DND-41 (cell line): ENCODE data around the gene MYO5A.
"Not testable (repeated sequence)": the region's sequence is repeated elsewhere in the genome, so short reads cannot be mapped to it uniquely, and the experiment has no call there.

Experiments
- ATAC-seq: fragments of 200-7000 bp; cut with Tn5 transposase; 3 replicates; pipeline ENCODE4 v1.9.1; 2021; ENCODE audit warnings: low read depth; ENCODE audit not compliant: insufficient read depth
- DNase-seq: peaks from one replicate; pipeline ENCODE4 v3.0.0-alpha.2; 2020
- H2AFZ ChIP-seq: 2 replicates; pipeline ENCODE4 v1.6.0; 2012; ENCODE audit warnings: low read depth, low read length
- H3K27ac ChIP-seq: 2 replicates; pipeline ENCODE4 v1.5.1; 2012; ENCODE audit warnings: low read length, inconsistent platforms
- H3K27me3 ChIP-seq: fragments of 200-600 bp; sonication (generic); 2 replicates; pipeline ENCODE4 v1.6.0; 2012; ENCODE audit warnings: low read length, mild to moderate bottlenecking, inconsistent platforms; ENCODE audit not compliant: insufficient read depth, poor library complexity
- H3K36me3 ChIP-seq: 2 replicates; pipeline ENCODE4 v1.5.1; 2012; ENCODE audit warnings: low read length, inconsistent platforms; ENCODE audit not compliant: insufficient read depth
- H3K4me1 ChIP-seq: 2 replicates; pipeline ENCODE4 v1.5.1; 2012; ENCODE audit warnings: mild to moderate bottlenecking, low read length; ENCODE audit not compliant: insufficient read depth
- H3K4me2 ChIP-seq: 2 replicates; pipeline ENCODE4 v1.6.0; 2012; ENCODE audit warnings: mild to moderate bottlenecking, moderate library complexity, low read length, inconsistent platforms; ENCODE audit not compliant: insufficient read depth
- H3K4me3 ChIP-seq, 2 experiments: fragments of 200-600 bp in 1 of 2; shearing (Covaris generic) in 1 of 2; 2 replicates each; pipeline ENCODE4 v1.5.1; 2012 to 2016; ENCODE audit warnings: inconsistent platforms in 2 of 2, low read length in 2 of 2, mild to moderate bottlenecking in 2 of 2, low read depth in 1 of 2, moderate library complexity in 1 of 2
- H3K79me2 ChIP-seq: 2 replicates; pipeline ENCODE4 v1.6.0; 2012; ENCODE audit warnings: low read length, inconsistent platforms; ENCODE audit not compliant: insufficient read depth
- H3K9ac ChIP-seq: 2 replicates; pipeline ENCODE4 v1.6.0; 2012; ENCODE audit warnings: low read depth, mild to moderate bottlenecking, inconsistent platforms, low read length, moderate library complexity
- H3K9me3 ChIP-seq: 2 replicates; pipeline ENCODE4 v1.5.1; 2012; ENCODE audit warnings: low read length, moderate library complexity, mild to moderate bottlenecking, inconsistent platforms; ENCODE audit not compliant: insufficient read depth, severe bottlenecking
- H4K20me1 ChIP-seq: 2 replicates; pipeline ENCODE4 v1.6.0; 2012; ENCODE audit warnings: low read length; ENCODE audit not compliant: insufficient read depth
- CTCF ChIP-seq: IDR thresholded peaks from 2 replicates; pipeline ENCODE4 v1.5.1; 2012; ENCODE audit warnings: borderline replicate concordance, low read length, moderate library complexity, mild to moderate bottlenecking; ENCODE audit not compliant: poor library complexity, severe bottlenecking; ENCODE audit errors: extremely low read depth
- EZH2 ChIP-seq: IDR thresholded peaks from 3 replicates; pipeline ENCODE4 v1.6.1; 2012; ENCODE audit warnings: borderline replicate concordance, low read depth, mild to moderate bottlenecking, moderate library complexity, low read length, inconsistent platforms; ENCODE audit not compliant: severe bottlenecking

The MYO5A gene

GRCh38 chr15:52568601-52569585 lies 40.2 kb upstream of the MYO5A start, which contains the start of gene ARPP19:
ARPP19 (minus strand) TSS chr15:52569030; CDS start chr15:52568892, 138 bp downstream.
- Histone ChIP-seq H3K4me3 (peak within 1 kb of the TSS; percentile 99), H3K4me1 (peaks cover 32% of the 10 kb centered on the region), H3K9me3 (no peaks in the 10 kb centered on the region), H3K27me3 (no peaks in the 10 kb centered on the region), H2AFZ (peak within 1 kb of the TSS; percentile 97), H3K27ac (peak within 1 kb of the TSS; percentile 91), H3K79me2 (peaks cover 48% of the 10 kb centered on the region), H4K20me1 (peaks cover 30% of the 10 kb centered on the region), H3K4me2 (peak within 1 kb of the TSS; percentile 94), H3K36me3 (peaks cover 10% of the 10 kb centered on the region; the same call in 1 of the 2 replicates), H3K9ac (peak within 1 kb of the TSS; percentile 96)
- TF ChIP-seq EZH2 (no peak), CTCF (peak; percentile 29)
- DNase-seq = peak; percentile 88
- peak; percentile 88 for ATAC-seq

GRCh38 chr15:52567871-52568600 lies 39.4 kb upstream of the MYO5A start:
- Histone ChIP-seq H3K27ac (peak overlapping the region; percentile 91), H3K4me3 (peak overlapping the region; percentile 99), H3K4me1 (peaks cover 32% of the 10 kb centered on the region), H3K27me3 (no peaks in the 10 kb centered on the region), H3K4me2 (peak overlapping the region; percentile 94), H4K20me1 (peaks cover 38% of the 10 kb centered on the region), H3K79me2 (peaks cover 57% of the 10 kb centered on the region), H3K9ac (peak overlapping the region; percentile 96), H3K9me3 (no peaks in the 10 kb centered on the region), H3K36me3 (peaks cover 10% of the 10 kb centered on the region; the same call in 1 of the 2 replicates), H2AFZ (peak overlapping the region; percentile 97)
- TF ChIP-seq EZH2 (no peak), CTCF (no peak)
- DNase-seq (peak; percentile 10), ATAC-seq (peak; percentile 11; the same call in 1 of the 3 replicates)

GRCh38 chr15:52566889-52567288 lies 38.2 kb upstream of the MYO5A start:
- Histone ChIP-seq H3K9me3 (no peaks in the 10 kb centered on the region), H3K36me3 (peaks cover 10% of the 10 kb centered on the region; the same call in 1 of the 2 replicates), H3K27ac (no peak overlapping the region; the same call in 1 of the 2 replicates), H2AFZ (no peak overlapping the region), H3K27me3 (no peaks in the 10 kb centered on the region), H3K4me2 (peak overlapping the region; percentile 94), H3K4me3 (peak overlapping the region; percentile 99; a peak in 3 of 4 replicates), H4K20me1 (peaks cover 49% of the 10 kb centered on the region), H3K4me1 (peaks cover 32% of the 10 kb centered on the region), H3K9ac (peak overlapping the region; percentile 96), H3K79me2 (peaks cover 68% of the 10 kb centered on the region)
- TF ChIP-seq EZH2 (no peak), CTCF (no peak)
- DNase-seq (no peak), ATAC-seq (no peak)

GRCh38 chr15:52565417-52566358 lies 37.0 kb upstream of the MYO5A start:
- H4K20me1 ChIP-seq = peaks cover 58% of the 10 kb centered on the region
- H3K9me3 ChIP-seq, DNase-seq, ATAC-seq, H3K4me3 ChIP-seq, H3K27ac ChIP-seq, H3K27me3 ChIP-seq, H2AFZ ChIP-seq, H3K9ac ChIP-seq: not testable (repeated sequence)
- peaks cover 80% of the 10 kb centered on the region for H3K79me2 ChIP-seq
- peaks cover 32% of the 10 kb centered on the region for H3K4me1 ChIP-seq
- peak overlapping the region; percentile 94 for H3K4me2 ChIP-seq
- peaks cover 13% of the 10 kb centered on the region for H3K36me3 ChIP-seq
